Testis (tissue), 3 donors: ENCODE data around the gene KLHDC8A. TPM values are rescaled to one million over a fixed set of nuclear protein-coding genes. Genes with fewer than 3 reads are reported as not detected.

ENCODE experiments used
- DNase-seq: peaks from one replicate; pipeline ENCODE4 v3.0.0-alpha.2; 2019
- H3K27ac ChIP-seq, 2 donors: fragments of 200-600 bp; sonication (generic); one replicate each; pipeline ENCODE4 v1.5.1; 2019
- H3K27me3 ChIP-seq: fragments of 200-600 bp; sonication (generic); one replicate; pipeline ENCODE4 v1.5.1; 2019
- H3K36me3 ChIP-seq: fragments of 200-600 bp; sonication (generic); one replicate; pipeline ENCODE4 v1.5.1; 2017; ENCODE audit warnings: low read depth; ENCODE audit errors: missing control alignments
- H3K4me1 ChIP-seq: fragments of 200-600 bp; sonication (generic); one replicate; pipeline ENCODE4 v1.5.1; 2019
- H3K4me3 ChIP-seq, 2 donors: fragments of 200-600 bp; sonication (generic); one replicate each; pipeline ENCODE4 v1.5.1; 2017 to 2019
- H3K9me3 ChIP-seq: fragments of 200-600 bp; sonication (generic); one replicate; pipeline ENCODE4 v1.5.1; 2017
- POLR2A ChIP-seq: fragments of 450-650 bp; IDR thresholded peaks from one replicate; pipeline ENCODE4 v1.6.1; 2017; ENCODE audit warnings: antibody characterized with exemption, mild to moderate bottlenecking, moderate library complexity
- WGBS, 2 donors: methylation state at CpG; one replicate each; pipeline ENCODE4 v1.1.5; 2018; 5-methylcytosine and 5-hydroxymethylcytosine counted together
- intact Hi-C: fragments of 100-400 bp; cut with DNase I; formaldehyde crosslinking; loops from one replicate; pipeline ENCODE4 v1.15.1; 2023; ENCODE audit warnings: low total_unique reads
- polyA plus RNA-seq: library from polyadenylated mRNA; stranded (reverse); fragments of 350-450 nt; fragmentation: Illumina TruSeq; extraction: RNeasy Lipid Tissue Mini Kit (QIAGEN cat#74804); gene quantifications from one replicate; pipeline ENCODE4 v1.2.3, GENCODE V29; 2014; ENCODE audit warnings: low read depth, low replicate concordance; ENCODE audit not compliant: insufficient read depth
- total RNA-seq, 2 donors: library from RNA; depleted of rRNA; stranded (reverse); fragments of >200 nt; gene quantifications; one replicate each; pipeline ENCODE4 v1.2.3, GENCODE V29; 2016
- TF ChIP-seq, protein P1 (sequence below), 3 experiments: fragments of 450-650 bp in 2 of 3; fragments of 200-600 bp in 1 of 3; sonication (generic) in 1 of 3; IDR thresholded peaks; one replicate each; pipeline ENCODE4 v1.5.1; 2016 to 2019; ENCODE audit warnings: antibody characterized with exemption in 3 of 3, mild to moderate bottlenecking in 2 of 3, moderate library complexity in 1 of 3

Gene KLHDC8A
- total and polyA plus RNA-seq, 3 donors from 2014 or later = 10.5 to 12.9 (median 11.7) TPM

DNA sequence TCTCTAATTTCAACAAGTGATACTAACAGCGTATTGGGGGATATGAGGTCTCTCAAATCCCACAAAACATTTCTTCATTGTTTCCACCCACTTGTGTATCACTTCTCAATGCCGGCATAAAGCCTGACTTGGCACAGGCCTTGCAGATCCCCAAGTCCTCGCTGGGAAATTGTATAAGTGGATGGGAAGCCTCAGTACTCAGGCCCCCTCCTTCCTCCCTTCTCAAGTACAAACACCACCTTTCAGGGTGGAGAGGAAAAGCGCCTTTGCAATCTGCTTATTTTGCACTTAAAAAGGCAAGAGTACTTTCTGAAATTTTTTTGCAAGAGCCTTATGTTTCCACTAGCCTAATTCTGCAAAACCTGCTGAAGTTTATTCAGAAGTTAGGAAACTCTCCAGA is 25.8 kb upstream of the KLHDC8A start:
- Histone ChIP-seq H3K27ac (peak overlapping the region; percentile 3 to 87), H3K9me3 (no peaks in the 10 kb centered on the region), H3K36me3 (no peaks in the 10 kb centered on the region), H3K4me3 (no peak overlapping the region), H3K4me1 (peaks cover 46% of the 10 kb centered on the region), H3K27me3 (no peaks in the 10 kb centered on the region)
- DNase-seq = no peak
- no peak for TF ChIP-seq POLR2A
- TF ChIP-seq, protein P1, sequence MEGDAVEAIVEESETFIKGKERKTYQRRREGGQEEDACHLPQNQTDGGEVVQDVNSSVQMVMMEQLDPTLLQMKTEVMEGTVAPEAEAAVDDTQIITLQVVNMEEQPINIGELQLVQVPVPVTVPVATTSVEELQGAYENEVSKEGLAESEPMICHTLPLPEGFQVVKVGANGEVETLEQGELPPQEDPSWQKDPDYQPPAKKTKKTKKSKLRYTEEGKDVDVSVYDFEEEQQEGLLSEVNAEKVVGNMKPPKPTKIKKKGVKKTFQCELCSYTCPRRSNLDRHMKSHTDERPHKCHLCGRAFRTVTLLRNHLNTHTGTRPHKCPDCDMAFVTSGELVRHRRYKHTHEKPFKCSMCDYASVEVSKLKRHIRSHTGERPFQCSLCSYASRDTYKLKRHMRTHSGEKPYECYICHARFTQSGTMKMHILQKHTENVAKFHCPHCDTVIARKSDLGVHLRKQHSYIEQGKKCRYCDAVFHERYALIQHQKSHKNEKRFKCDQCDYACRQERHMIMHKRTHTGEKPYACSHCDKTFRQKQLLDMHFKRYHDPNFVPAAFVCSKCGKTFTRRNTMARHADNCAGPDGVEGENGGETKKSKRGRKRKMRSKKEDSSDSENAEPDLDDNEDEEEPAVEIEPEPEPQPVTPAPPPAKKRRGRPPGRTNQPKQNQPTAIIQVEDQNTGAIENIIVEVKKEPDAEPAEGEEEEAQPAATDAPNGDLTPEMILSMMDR (IDR thresholded peaks at IDR 0.05) = no peak
- intact Hi-C loops = no loop called here
- WGBS, 2 donors = 35 to 47% methylated on average over 4 of the region's 4 CpGs

DNA sequence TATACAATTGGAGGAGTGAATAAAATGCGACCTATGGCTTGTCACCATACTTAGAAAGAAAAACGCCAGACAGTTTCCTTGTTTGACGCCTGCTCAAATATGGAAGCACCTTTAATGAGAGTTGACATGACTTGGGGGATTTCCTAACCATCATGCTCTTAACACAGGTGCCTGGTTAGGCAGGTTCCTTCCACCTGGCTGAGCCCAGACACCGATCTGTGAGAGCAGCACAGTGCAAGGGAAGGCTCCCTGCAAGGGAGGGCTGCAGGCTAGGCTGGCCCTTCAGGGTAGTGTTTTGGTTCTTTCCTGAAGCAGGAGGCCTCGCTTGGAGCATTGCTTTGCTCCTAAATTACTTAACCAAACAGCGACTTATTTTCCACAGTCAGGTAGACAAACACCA is 24.6 kb upstream of the KLHDC8A start:
- TF ChIP-seq, protein P1 (IDR thresholded peaks at IDR 0.05) = no peak
- no peak for TF ChIP-seq POLR2A
- DNase-seq = no peak
- H3K4me1 ChIP-seq = peaks cover 49% of the 10 kb centered on the region
- H3K27me3 ChIP-seq = no peaks in the 10 kb centered on the region
- intact Hi-C loops = no loop called here
- no peak overlapping the region for H3K4me3 ChIP-seq
- no peaks in the 10 kb centered on the region for H3K9me3 ChIP-seq
- H3K27ac ChIP-seq = peak overlapping the region in 1 of 2 donors; percentile 56
- WGBS, 2 donors = 89 to 90% methylated on average over 6 of the region's 6 CpGs
- no peaks in the 10 kb centered on the region for H3K36me3 ChIP-seq

DNA sequence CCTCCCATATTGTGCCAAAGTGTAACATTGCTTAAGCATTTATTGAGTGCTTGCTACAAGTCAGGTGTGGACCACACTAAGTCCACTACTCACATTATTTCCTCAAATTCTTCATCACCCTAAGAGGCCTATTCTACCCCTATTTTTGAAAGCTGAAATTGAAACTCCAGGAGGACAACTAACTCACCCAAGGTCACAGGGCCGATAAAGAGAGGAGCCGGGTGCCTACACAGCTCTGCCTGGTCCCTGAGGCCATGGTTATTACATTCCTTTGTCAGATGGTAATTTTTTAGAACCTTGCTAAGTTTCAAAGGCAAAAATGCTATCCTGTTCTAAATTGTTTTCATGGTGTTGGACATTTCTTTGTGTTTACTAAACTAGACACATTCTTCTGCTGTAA is 24.2 kb upstream of the KLHDC8A start:
- Histone ChIP-seq H3K4me3 (no peak overlapping the region), H3K36me3 (no peaks in the 10 kb centered on the region), H3K4me1 (peaks cover 54% of the 10 kb centered on the region), H3K27ac (peak overlapping the region in 1 of 2 donors; percentile 56), H3K9me3 (no peaks in the 10 kb centered on the region), H3K27me3 (no peaks in the 10 kb centered on the region)
- TF ChIP-seq, protein P1 (IDR thresholded peaks at IDR 0.05) = no peak
- TF ChIP-seq POLR2A = no peak
- WGBS, 2 donors = 21 to 46% methylated on average over 2 of the region's 2 CpGs
- no peak for DNase-seq
- intact Hi-C loops = no loop called here

DNA sequence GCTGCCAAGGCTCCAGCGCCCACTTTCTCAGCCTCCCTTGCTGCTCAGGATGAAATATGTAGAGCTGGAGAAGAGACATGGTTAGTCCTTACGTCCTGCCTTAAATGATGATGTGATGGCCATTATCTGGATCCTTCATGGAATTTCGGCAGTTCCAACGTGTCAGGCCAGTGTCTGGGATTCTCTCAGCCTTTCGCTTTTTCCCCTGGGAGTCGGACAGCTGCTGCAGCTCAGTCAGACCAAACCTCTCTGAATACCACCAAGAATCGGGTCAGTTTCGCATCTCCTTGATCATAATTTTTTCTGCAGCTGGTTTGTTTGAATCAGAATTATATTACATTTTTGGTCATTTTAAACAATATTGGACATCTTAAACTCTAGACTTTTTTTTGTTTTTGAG is 22.3 kb upstream of the KLHDC8A start:
- Histone ChIP-seq H3K9me3 (no peaks in the 10 kb centered on the region), H3K27me3 (no peaks in the 10 kb centered on the region), H3K4me3 (no peak overlapping the region), H3K36me3 (no peaks in the 10 kb centered on the region), H3K4me1 (peaks cover 56% of the 10 kb centered on the region), H3K27ac (no peak overlapping the region)
- TF ChIP-seq, protein P1 (IDR thresholded peaks at IDR 0.05) = no peak
- TF ChIP-seq POLR2A = no peak
- intact Hi-C loops = no loop called here
- 75 to 77% methylated on average over 8 of the region's 8 CpGs for whole genome bisulfite sequencing, 2 donors
- no peak for DNase-seq

DNA sequence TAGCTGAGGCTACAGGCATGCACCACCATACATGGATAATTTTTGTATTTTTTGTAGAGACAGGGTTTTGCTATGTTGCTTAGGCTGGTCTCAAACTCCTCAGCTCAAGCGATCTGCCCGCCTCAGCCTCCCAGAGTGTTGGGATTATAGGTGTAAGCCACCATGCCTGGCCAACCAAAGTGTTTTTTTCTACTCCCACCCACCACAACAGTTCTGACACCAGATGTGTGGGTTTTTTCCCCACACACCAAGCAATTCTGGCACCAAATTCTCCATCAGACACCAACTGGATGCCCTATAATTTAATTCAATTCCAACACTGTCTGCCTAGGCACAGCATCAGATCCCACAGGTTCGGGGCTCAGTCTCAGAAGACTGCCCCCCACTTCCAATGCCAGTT is 20.6 kb upstream of the KLHDC8A start:
- Histone ChIP-seq H3K36me3 (no peaks in the 10 kb centered on the region), H3K9me3 (no peaks in the 10 kb centered on the region), H3K4me1 (peaks cover 45% of the 10 kb centered on the region), H3K4me3 (no peak overlapping the region), H3K27ac (no peak overlapping the region), H3K27me3 (no peaks in the 10 kb centered on the region)
- intact Hi-C loops = no loop called here
- WGBS, 2 donors = 89 to 97% methylated on average over 3 of the region's 3 CpGs
- TF ChIP-seq, protein P1 (IDR thresholded peaks at IDR 0.05) = no peak
- TF ChIP-seq POLR2A = no peak
- no peak for DNase-seq
